HEK293 (cell line): ENCODE results near the gene SKA2.
A peak's percentile ranks its signal among the peaks of the same experiment; 100 is the strongest.

Experiments used
- CTCF ChIA-PET: fragments of 350-600 bp; formaldehyde crosslinking; extraction: SDS; loops from one replicate; lab custom pipeline; 2021; ENCODE audit warnings: antibody characterized with exemption; lab: Yijun Ruan, JAX
- POLR2A ChIA-PET: fragments of 300-600 bp; formaldehyde crosslinking; extraction: SDS; loops from one replicate; lab custom pipeline; 2020; ENCODE audit warnings: antibody characterized with exemption, inconsistent platforms; lab: Yijun Ruan, JAX
- H3K27ac ChIP-seq: fragments of 200-500 bp; sonication (Bioruptor generic); 2 replicates; pipeline ENCODE4 v1.5.1; 2014; ENCODE audit warnings: low read depth, low read length, control low read depth, inconsistent platforms; ENCODE audit errors: extremely low read depth
- H3K36me3 ChIP-seq, 2 experiments: fragments of 200-500 bp in 1 of 2; sonication (Bioruptor generic) in 1 of 2; 1 replicate in 1 of 2; 2 replicates in 1 of 2; pipeline ENCODE4 v1.5.1; 2014 to 2017; ENCODE audit warnings: inconsistent platforms in 2 of 2, low read length in 2 of 2; ENCODE audit not compliant: control insufficient read depth in 2 of 2, insufficient read depth in 1 of 2
- H3K4me1 ChIP-seq: fragments of 200-500 bp; sonication (Bioruptor generic); 2 replicates; pipeline ENCODE4 v1.5.1; 2014; ENCODE audit warnings: mild to moderate bottlenecking, low read length, inconsistent platforms; ENCODE audit not compliant: control insufficient read depth, insufficient read depth
- H3K4me3 ChIP-seq: 2 replicates; pipeline ENCODE4 v1.5.1; 2011; ENCODE audit warnings: low read depth, mild to moderate bottlenecking, control low read depth, low read length, moderate library complexity
- H3K9me3 ChIP-seq: fragments of 200-500 bp; sonication (Bioruptor generic); 2 replicates; pipeline ENCODE4 v1.5.1; 2014; ENCODE audit warnings: low read depth, low read length, inconsistent platforms; ENCODE audit not compliant: control insufficient read depth, insufficient read depth
- GLIS1 ChIP-seq: fragments of 450-650 bp; formaldehyde crosslinking; IDR thresholded peaks from 2 replicates; pipeline ENCODE4 v1.5.1; 2016; ENCODE audit warnings: missing biosample characterization, missing genetic modification characterization
- GLIS2 ChIP-seq: fragments of 450-650 bp; formaldehyde crosslinking; IDR thresholded peaks from 2 replicates; pipeline ENCODE4 v1.5.1; 2016; ENCODE audit warnings: missing biosample characterization, missing genetic modification characterization
- KLF10 ChIP-seq: fragments of 450-650 bp; IDR thresholded peaks from 2 replicates; pipeline ENCODE4 v1.5.1; 2018; ENCODE audit warnings: missing biosample characterization, mild to moderate bottlenecking, missing genetic modification characterization
- KLF8 ChIP-seq: fragments of 450-650 bp; formaldehyde crosslinking; IDR thresholded peaks from 2 replicates; pipeline ENCODE4 v1.5.1; 2016; ENCODE audit warnings: missing biosample characterization, missing genetic modification characterization
- MZF1 ChIP-seq: fragments of 450-650 bp; formaldehyde crosslinking; IDR thresholded peaks from 2 replicates; pipeline ENCODE4 v1.5.1; 2017; ENCODE audit warnings: missing biosample characterization, missing genetic modification characterization, borderline replicate concordance
- ZNF132 ChIP-seq: fragments of 450-650 bp; formaldehyde crosslinking; IDR thresholded peaks from 2 replicates; pipeline ENCODE4 v1.5.1; 2017; ENCODE audit warnings: missing biosample characterization, missing genetic modification characterization, borderline replicate concordance
- ZNF146 ChIP-seq: fragments of 450-650 bp; formaldehyde crosslinking; IDR thresholded peaks from 2 replicates; pipeline ENCODE4 v1.5.1; 2016; ENCODE audit warnings: missing biosample characterization, missing genetic modification characterization
- ZNF169 ChIP-seq: fragments of 450-650 bp; formaldehyde crosslinking; IDR thresholded peaks from 2 replicates; pipeline ENCODE4 v1.5.1; 2016; ENCODE audit warnings: missing biosample characterization, missing genetic modification characterization
- ZNF175 ChIP-seq: fragments of 450-650 bp; formaldehyde crosslinking; IDR thresholded peaks from 2 replicates; pipeline ENCODE4 v1.5.1; 2016; ENCODE audit warnings: missing biosample characterization, missing genetic modification characterization
- ZNF19 ChIP-seq: fragments of 450-650 bp; formaldehyde crosslinking; IDR thresholded peaks from 2 replicates; pipeline ENCODE4; 2016; ENCODE audit warnings: missing biosample characterization, missing genetic modification characterization, low read depth
- ZNF211 ChIP-seq: fragments of 450-650 bp; formaldehyde crosslinking; IDR thresholded peaks from 2 replicates; pipeline ENCODE4 v1.5.1; 2016; ENCODE audit warnings: low read depth, missing biosample characterization, missing genetic modification characterization
- ZNF223 ChIP-seq: fragments of 450-650 bp; formaldehyde crosslinking; IDR thresholded peaks from 2 replicates; pipeline ENCODE4 v1.5.1; 2016; ENCODE audit warnings: missing biosample characterization, missing genetic modification characterization
- ZNF24 ChIP-seq: fragments of 450-650 bp; formaldehyde crosslinking; IDR thresholded peaks from 2 replicates; pipeline ENCODE4 v1.5.1; 2016; ENCODE audit warnings: missing biosample characterization, missing genetic modification characterization
- ZNF350 ChIP-seq: fragments of 450-650 bp; formaldehyde crosslinking; IDR thresholded peaks from 2 replicates; pipeline ENCODE4 v1.5.0; 2017; ENCODE audit warnings: missing biosample characterization, mild to moderate bottlenecking, missing genetic modification characterization
- ZNF354C ChIP-seq: fragments of 450-650 bp; formaldehyde crosslinking; IDR thresholded peaks from 2 replicates; pipeline ENCODE4 v1.5.1; 2016; ENCODE audit warnings: missing biosample characterization, missing genetic modification characterization, low read depth, borderline replicate concordance
- ZNF398 ChIP-seq: fragments of 450-650 bp; formaldehyde crosslinking; IDR thresholded peaks from 2 replicates; pipeline ENCODE4 v1.5.1; 2017; ENCODE audit warnings: missing biosample characterization, missing genetic modification characterization
- ZNF416 ChIP-seq: fragments of 450-650 bp; formaldehyde crosslinking; IDR thresholded peaks from 2 replicates; pipeline ENCODE4 v1.5.1; 2016; ENCODE audit warnings: missing biosample characterization, missing genetic modification characterization
- ZNF423 ChIP-seq: fragments of 450-650 bp; formaldehyde crosslinking; IDR thresholded peaks from 2 replicates; pipeline ENCODE4 v1.5.1; 2016; ENCODE audit warnings: missing biosample characterization, missing genetic modification characterization
- ZNF514 ChIP-seq: fragments of 450-650 bp; formaldehyde crosslinking; IDR thresholded peaks from 2 replicates; pipeline ENCODE4 v1.5.1; 2016; ENCODE audit warnings: missing biosample characterization, missing genetic modification characterization
- ZNF548 ChIP-seq: fragments of 450-650 bp; formaldehyde crosslinking; IDR thresholded peaks from 2 replicates; pipeline ENCODE4 v1.5.1; 2016; ENCODE audit warnings: missing biosample characterization, missing genetic modification characterization
- ZNF580 ChIP-seq: fragments of 450-650 bp; formaldehyde crosslinking; IDR thresholded peaks from 2 replicates; pipeline ENCODE4 v1.5.1; 2016; ENCODE audit warnings: missing biosample characterization, missing genetic modification characterization
- ZNF585B ChIP-seq: fragments of 450-650 bp; formaldehyde crosslinking; IDR thresholded peaks from 2 replicates; pipeline ENCODE4 v1.5.1; 2016; ENCODE audit warnings: missing biosample characterization, missing genetic modification characterization
- ZNF596 ChIP-seq: fragments of 450-650 bp; IDR thresholded peaks from 2 replicates; pipeline ENCODE4 v1.5.0; 2018; ENCODE audit warnings: missing biosample characterization, mild to moderate bottlenecking, missing genetic modification characterization, moderate library complexity
- ZNF629 ChIP-seq: fragments of 450-650 bp; formaldehyde crosslinking; IDR thresholded peaks from 2 replicates; pipeline ENCODE4 v1.5.1; 2017; ENCODE audit warnings: missing biosample characterization, missing genetic modification characterization
- ZNF664 ChIP-seq: fragments of 450-650 bp; formaldehyde crosslinking; IDR thresholded peaks from 2 replicates; pipeline ENCODE4 v1.5.1; 2016; ENCODE audit warnings: missing biosample characterization, missing genetic modification characterization
- ZNF704 ChIP-seq: fragments of 450-650 bp; formaldehyde crosslinking; IDR thresholded peaks from 2 replicates; pipeline ENCODE4 v1.5.1; 2016; ENCODE audit warnings: missing biosample characterization, missing genetic modification characterization
- ZNF843 ChIP-seq: fragments of 450-650 bp; formaldehyde crosslinking; IDR thresholded peaks from 2 replicates; pipeline ENCODE4 v1.5.1; 2016; ENCODE audit warnings: missing biosample characterization, missing genetic modification characterization
- ZSCAN16 ChIP-seq: fragments of 450-650 bp; formaldehyde crosslinking; IDR thresholded peaks from 2 replicates; pipeline ENCODE4 v1.5.1; 2016; ENCODE audit warnings: missing biosample characterization, missing genetic modification characterization
- ZSCAN18 ChIP-seq: fragments of 450-650 bp; formaldehyde crosslinking; IDR thresholded peaks from 2 replicates; pipeline ENCODE4 v1.5.1; 2016; ENCODE audit warnings: missing biosample characterization, missing genetic modification characterization
- ZSCAN30 ChIP-seq: fragments of 450-650 bp; IDR thresholded peaks from 2 replicates; pipeline ENCODE4 v1.5.1; 2018; ENCODE audit warnings: missing biosample characterization, mild to moderate bottlenecking, missing genetic modification characterization, moderate library complexity
- ZXDB ChIP-seq: fragments of 450-650 bp; formaldehyde crosslinking; IDR thresholded peaks from 2 replicates; pipeline ENCODE4 v1.5.1; 2016; ENCODE audit warnings: missing biosample characterization, missing genetic modification characterization
- TF ChIP-seq, protein P1 (sequence below): fragments of 450-650 bp; formaldehyde crosslinking; IDR thresholded peaks from 2 replicates; pipeline ENCODE4 v1.5.1; 2017; ENCODE audit warnings: missing biosample characterization, missing genetic modification characterization

SKA2 gene, protein sequence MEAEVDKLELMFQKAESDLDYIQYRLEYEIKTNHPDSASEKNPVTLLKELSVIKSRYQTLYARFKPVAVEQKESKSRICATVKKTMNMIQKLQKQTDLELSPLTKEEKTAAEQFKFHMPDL

GRCh38 chr17:59154721-59155438, at the start of gene SKA2:
Gene SKA2, minus strand, starts transcription at chr17:59155186. Its CDS starts 23 bp downstream, at chr17:59155163.
- Histone ChIP-seq H3K4me1 (peaks cover 23% of the 10 kb centered on the region), H3K36me3 (peaks cover 0 to 4% of the 10 kb centered on the region in 2 experiments; a peak in 1 of 3 replicates), H3K27ac (peak within 1 kb of the TSS; percentile 98), H3K4me3 (peak within 1 kb of the TSS; percentile 80), H3K9me3 (no peaks in the 10 kb centered on the region)
- ChIA-PET CTCF (interaction anchor here (0.6 to 2.5 kb wide), 4 partner anchors 12 to 1242 kb away, joined by 3 to 10 read pairs (median 3); no protein-coding TSS in a partner anchor), POLR2A (interaction anchor here (0.6 to 4.2 kb wide), 25 partner anchors 9 to 737 kb away, joined by 3 to 56 read pairs (median 5); partner anchors contain the start of genes CLTC, GDPD1, MTMR4 and PPM1E)
- TF ChIP-seq ZNF146 (tag by site-specific recombination) (no peak), GLIS2 (tag by site-specific recombination) (0 out of 2 replicates have a peak, but pooled peaks have one; percentile 7), KLF8 (tag by site-specific recombination) (peak; percentile 84), ZNF398 (tag by site-specific recombination) (no peak), ZNF416 (tag by site-specific recombination) (no peak), ZSCAN30 (tag by site-specific recombination) (0 out of 2 replicates have a peak, but pooled peaks have one; percentile 69), ZNF704 (tag by site-specific recombination) (no peak), ZNF843 (tag by site-specific recombination) (peak; percentile 54; the same call in 1 of the 2 replicates), ZNF132 (tag by site-specific recombination) (no peak), ZSCAN18 (no peak), ZNF580 (peak; percentile 82; the same call in 1 of the 2 replicates), ZNF175 (tag by site-specific recombination) (no peak), ZNF423 (tag by site-specific recombination) (0 out of 2 replicates have a peak, but pooled peaks have one; percentile 49), ZNF514 (tag by site-specific recombination) (no peak), ZNF350 (tag by site-specific recombination) (no peak), KLF10 (peak; percentile 98), ZNF585B (tag by site-specific recombination) (no peak), ZNF223 (tag by site-specific recombination) (no peak), ZXDB (tag by site-specific recombination) (peak; percentile 86), ZNF169 (tag by site-specific recombination) (no peak), ZNF664 (tag by site-specific recombination) (no peak), GLIS1 (tag by site-specific recombination) (peak; percentile 42; the same call in 1 of the 2 replicates), ZSCAN16 (tag by site-specific recombination) (no peak), ZNF596 (no peak), ZNF354C (no peak), ZNF19 (tag by site-specific recombination) (no peak), ZNF548 (no peak), ZNF211 (no peak), ZNF629 (tag by site-specific recombination) (peak; percentile 32), MZF1 (tag by site-specific recombination) (peak; percentile 94), ZNF24 (tag by site-specific recombination) (peak; percentile 52)
- TF ChIP-seq, protein P1, sequence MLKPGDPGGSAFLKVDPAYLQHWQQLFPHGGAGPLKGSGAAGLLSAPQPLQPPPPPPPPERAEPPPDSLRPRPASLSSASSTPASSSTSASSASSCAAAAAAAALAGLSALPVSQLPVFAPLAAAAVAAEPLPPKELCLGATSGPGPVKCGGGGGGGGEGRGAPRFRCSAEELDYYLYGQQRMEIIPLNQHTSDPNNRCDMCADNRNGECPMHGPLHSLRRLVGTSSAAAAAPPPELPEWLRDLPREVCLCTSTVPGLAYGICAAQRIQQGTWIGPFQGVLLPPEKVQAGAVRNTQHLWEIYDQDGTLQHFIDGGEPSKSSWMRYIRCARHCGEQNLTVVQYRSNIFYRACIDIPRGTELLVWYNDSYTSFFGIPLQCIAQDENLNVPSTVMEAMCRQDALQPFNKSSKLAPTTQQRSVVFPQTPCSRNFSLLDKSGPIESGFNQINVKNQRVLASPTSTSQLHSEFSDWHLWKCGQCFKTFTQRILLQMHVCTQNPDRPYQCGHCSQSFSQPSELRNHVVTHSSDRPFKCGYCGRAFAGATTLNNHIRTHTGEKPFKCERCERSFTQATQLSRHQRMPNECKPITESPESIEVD, result no peak
